ENCODE results near the gene SCEL. TPM values are rescaled to one million over a fixed set of nuclear protein-coding genes. Genes with fewer than 3 reads are reported as not detected.

The SCEL gene
- polyA plus RNA-seq, 1 donor from 2014 or later = 0.24 TPM

- Histone ChIP-seq H3K27ac (ENCODE audit: low read length) (no peak overlapping the region), H3K4me2 (ENCODE audit: low read length) (no peak overlapping the region)
Observed at GRCh38 chr13:77544355-77544754, 8.8 kb downstream of the SCEL start.

GRCh38 chr13:77544758-77545338, 9.3 kb downstream of the SCEL start:
- H3F3A ChIP-seq (ENCODE audit: insufficient read depth, low read length, poor library complexity, severe bottlenecking) = no peaks in the 10 kb centered on the region
- H3K9me3 ChIP-seq (ENCODE audit: low read length) = no peaks in the 10 kb centered on the region
- H3K9ac ChIP-seq (ENCODE audit: low read length) = no peak overlapping the region
- H3K27ac ChIP-seq (ENCODE audit: low read length) = no peak overlapping the region
- TF ChIP-seq SMC3 (conservative IDR thresholded peaks at IDR 0.05; ENCODE audit: poor library complexity) (no peak), EP300 (conservative IDR thresholded peaks at IDR 0.05; ENCODE audit: poor library complexity, severe bottlenecking) (no peak), POLR2AphosphoS5 (IDR thresholded peaks at IDR 0.05) (no peak), EZH2 (IDR thresholded peaks at IDR 0.05; ENCODE audit: borderline replicate concordance, insufficient read depth, low read length, poor library complexity, severe bottlenecking) (no peak), REST (IDR thresholded peaks at IDR 0.05; ENCODE audit: borderline replicate concordance) (no peak), CTCF (IDR thresholded peaks at IDR 0.05; ENCODE audit: poor library complexity, severe bottlenecking) (no peak)
- H3K27me3 ChIP-seq (ENCODE audit: insufficient read depth, low read depth, low read length) = no peaks in the 10 kb centered on the region
- no peaks in the 10 kb centered on the region for H3K36me3 ChIP-seq (ENCODE audit: insufficient read depth, low read length)
- no peak overlapping the region for H3K4me3 ChIP-seq (ENCODE audit: low read length)
- H3K4me2 ChIP-seq (ENCODE audit: low read length) = no peak overlapping the region
- no peaks in the 10 kb centered on the region for H3K9me2 ChIP-seq (ENCODE audit: insufficient read depth, low read length)
- no peaks in the 10 kb centered on the region for H3K79me2 ChIP-seq (replicated peaks; ENCODE audit: insufficient read depth, low read length)
- no peak overlapping the region for H2AFZ ChIP-seq (ENCODE audit: low read depth, low read length)
- H4K20me1 ChIP-seq (ENCODE audit: insufficient read depth) = no peaks in the 10 kb centered on the region

More at GRCh38 chr13:77544355-77544754, 8.8 kb downstream of the SCEL start:
- no peaks in the 10 kb centered on the region for H3K36me3 ChIP-seq (ENCODE audit: insufficient read depth, low read length)
- TF ChIP-seq RAD21 (conservative IDR thresholded peaks at IDR 0.05) (no peak), EZH2 (IDR thresholded peaks at IDR 0.05; ENCODE audit: borderline replicate concordance, insufficient read depth, low read length, poor library complexity, severe bottlenecking) (no peak)
- no peaks in the 10 kb centered on the region for H3K27me3 ChIP-seq (ENCODE audit: insufficient read depth, low read depth, low read length)
- no peak overlapping the region for H3K4me3 ChIP-seq (ENCODE audit: low read length)
- H4K20me1 ChIP-seq (ENCODE audit: insufficient read depth) = no peaks in the 10 kb centered on the region
- H3K9ac ChIP-seq (ENCODE audit: low read length) = no peak overlapping the region
- H3K79me2 ChIP-seq (replicated peaks; ENCODE audit: insufficient read depth, low read length) = no peaks in the 10 kb centered on the region
- no peaks in the 10 kb centered on the region for H3K9me3 ChIP-seq (ENCODE audit: low read length)
- H3K9me2 ChIP-seq (ENCODE audit: insufficient read depth, low read length) = no peaks in the 10 kb centered on the region
- H2AFZ ChIP-seq (ENCODE audit: low read depth, low read length) = no peak overlapping the region
- H3F3A ChIP-seq (ENCODE audit: insufficient read depth, low read length, poor library complexity, severe bottlenecking) = no peaks in the 10 kb centered on the region
